ENCODE data around the gene SCYL1.

The SCYL1 gene

DNA sequence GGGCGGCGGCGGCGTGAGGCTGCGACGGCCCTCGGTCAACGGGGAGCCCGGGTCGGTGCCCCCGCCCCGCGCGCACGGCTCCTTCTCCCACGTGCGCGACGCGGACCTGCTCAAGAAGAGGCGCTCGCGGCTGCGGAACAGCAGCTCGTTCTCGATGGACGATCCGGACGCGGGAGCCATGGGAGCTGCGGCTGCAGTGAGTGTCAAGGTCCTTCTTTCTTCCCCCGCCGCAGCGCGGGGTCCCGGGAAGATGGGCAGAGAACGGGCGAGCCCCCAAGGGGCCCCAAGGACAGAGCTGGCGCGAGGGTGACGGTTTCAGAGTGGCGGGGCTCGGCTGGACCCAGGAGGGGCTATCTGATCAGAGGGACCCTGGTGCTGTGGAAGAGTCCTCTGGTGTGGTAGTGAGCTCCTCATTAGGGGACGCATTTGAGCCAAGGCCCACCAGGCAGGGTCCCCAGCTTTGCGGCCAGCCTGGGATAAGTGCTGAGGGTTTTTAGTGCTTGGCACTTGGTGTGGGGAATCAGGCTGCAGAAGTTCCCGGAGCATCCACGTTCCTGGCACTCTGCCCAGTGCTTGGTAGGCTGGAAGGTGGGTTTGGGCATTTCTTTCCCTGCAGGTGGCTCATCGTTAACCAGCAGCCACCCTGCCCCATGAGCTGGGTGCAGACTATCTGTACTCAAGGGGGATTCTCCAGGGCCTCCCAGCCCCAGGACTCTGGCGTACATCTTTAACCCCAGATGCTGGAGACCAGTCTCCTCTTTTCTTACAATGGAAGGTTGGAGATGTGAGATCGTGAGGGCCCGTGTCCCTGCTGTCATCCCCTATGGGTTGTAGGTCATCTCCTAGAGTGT, 60.7 kb downstream of the SCYL1 start:
- no peak for DNase-seq (ENCODE audit: low read depth)

GRCh38 chr11:65586247-65586630, 61.4 kb downstream of the SCYL1 start:
- no peak for DNase-seq (ENCODE audit: low read depth)

DNA sequence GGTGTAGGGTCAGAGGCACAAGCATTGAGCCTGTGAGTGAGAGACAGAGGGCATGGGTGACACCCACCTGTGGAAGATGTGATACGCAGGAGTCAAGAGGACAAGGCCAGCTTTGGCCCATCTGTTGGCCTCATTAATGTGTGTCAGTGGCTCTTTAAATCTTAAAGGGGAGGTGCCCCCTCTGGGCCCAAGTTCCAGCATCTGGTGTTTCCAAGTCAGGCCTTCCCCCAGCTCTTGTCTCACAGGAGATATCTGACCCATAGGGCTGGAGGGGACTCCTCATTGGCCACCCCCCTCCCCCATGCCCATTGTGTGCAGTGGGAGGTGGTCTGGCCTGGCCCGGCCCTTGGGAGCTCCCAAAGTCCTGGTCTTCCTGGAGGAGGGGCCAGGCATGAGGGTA, 61.8 kb downstream of the SCYL1 start:
- no peak for DNase-seq (ENCODE audit: low read depth)
